NCI-H187 (cell line): ENCODE results near the gene GSDME.

Experiments used
- DNase-seq, 2 experiments: peaks; one replicate each; lab custom pipeline; 2025; lab: John Stamatoyannopoulos, UW

GSDME gene

DNA sequence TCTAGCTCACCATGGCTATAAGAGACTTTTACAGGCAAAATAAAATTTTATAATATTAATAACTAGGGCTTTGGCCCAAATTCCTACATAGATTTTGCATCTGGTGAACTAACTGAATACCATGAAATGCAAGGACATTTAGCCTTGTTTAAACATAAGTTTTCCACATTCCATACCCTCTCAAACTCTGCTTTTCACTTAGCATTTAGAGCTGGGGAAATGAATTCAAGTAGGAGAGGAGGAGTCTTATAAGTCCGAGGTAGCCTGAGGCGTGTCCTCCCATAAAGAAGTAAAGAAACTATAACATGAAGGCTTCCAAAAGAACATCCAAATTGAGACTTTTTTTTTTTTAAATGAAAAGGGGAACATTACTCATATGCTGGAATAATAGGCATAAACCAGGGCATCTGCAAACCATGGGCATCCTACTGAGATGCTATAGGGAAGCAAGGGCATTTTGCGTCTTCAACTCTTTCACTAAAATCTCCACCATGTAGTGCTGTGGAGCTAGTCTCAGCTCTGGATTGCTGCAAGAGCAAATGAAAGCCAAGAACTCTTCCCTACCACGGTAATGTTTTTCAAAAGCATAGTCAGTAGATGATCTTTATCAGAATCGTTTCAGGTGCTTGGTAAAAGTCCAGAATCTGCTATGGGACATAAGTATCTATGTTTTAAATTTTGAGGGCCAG lies 104.9 kb downstream of the GSDME start:
- DNase-seq, result no peak
